Testis (tissue), 3 donors: ENCODE measurements around the gene C15orf62. TPM values are rescaled to one million over a fixed set of nuclear protein-coding genes. Genes with fewer than 3 reads are reported as not detected.

Source experiments
- DNase-seq: peaks from one replicate; pipeline ENCODE4 v3.0.0-alpha.2; 2019
- H3K27ac ChIP-seq, 2 donors: fragments of 200-600 bp; sonication (generic); one replicate each; pipeline ENCODE4 v1.5.1; 2019
- H3K27me3 ChIP-seq: fragments of 200-600 bp; sonication (generic); one replicate; pipeline ENCODE4 v1.5.1; 2019
- H3K36me3 ChIP-seq: fragments of 200-600 bp; sonication (generic); one replicate; pipeline ENCODE4 v1.5.1; 2017; ENCODE audit warnings: low read depth; ENCODE audit errors: missing control alignments
- H3K4me1 ChIP-seq: fragments of 200-600 bp; sonication (generic); one replicate; pipeline ENCODE4 v1.5.1; 2019
- H3K4me3 ChIP-seq, 2 donors: fragments of 200-600 bp; sonication (generic); one replicate each; pipeline ENCODE4 v1.5.1; 2017 to 2019
- H3K9me3 ChIP-seq: fragments of 200-600 bp; sonication (generic); one replicate; pipeline ENCODE4 v1.5.1; 2017
- CTCF ChIP-seq, 3 experiments: fragments of 450-650 bp in 2 of 3; fragments of 200-600 bp in 1 of 3; sonication (generic) in 1 of 3; IDR thresholded peaks; one replicate each; pipeline ENCODE4 v1.5.1; 2016 to 2019; ENCODE audit warnings: antibody characterized with exemption in 3 of 3, mild to moderate bottlenecking in 2 of 3, moderate library complexity in 1 of 3
- POLR2A ChIP-seq: fragments of 450-650 bp; IDR thresholded peaks from one replicate; pipeline ENCODE4 v1.6.1; 2017; ENCODE audit warnings: antibody characterized with exemption, mild to moderate bottlenecking, moderate library complexity
- WGBS, 2 donors: methylation state at CpG; one replicate each; pipeline ENCODE4 v1.1.5; 2018; 5-methylcytosine and 5-hydroxymethylcytosine counted together
- intact Hi-C: fragments of 100-400 bp; cut with DNase I; formaldehyde crosslinking; loops from one replicate; pipeline ENCODE4 v1.15.1; 2023; ENCODE audit warnings: low total_unique reads
- polyA plus RNA-seq: library from polyadenylated mRNA; stranded (reverse); fragments of 350-450 nt; fragmentation: Illumina TruSeq; extraction: RNeasy Lipid Tissue Mini Kit (QIAGEN cat#74804); gene quantifications from one replicate; pipeline ENCODE4 v1.2.3, GENCODE V29; 2014; ENCODE audit warnings: low read depth, low replicate concordance; ENCODE audit not compliant: insufficient read depth
- total RNA-seq, 2 donors: library from RNA; depleted of rRNA; stranded (reverse); fragments of >200 nt; gene quantifications; one replicate each; pipeline ENCODE4 v1.2.3, GENCODE V29; 2016

C15orf62 gene
- total and polyA plus RNA-seq, 3 donors from 2014 or later, result 0.24 TPM; not detected in 2

DNA sequence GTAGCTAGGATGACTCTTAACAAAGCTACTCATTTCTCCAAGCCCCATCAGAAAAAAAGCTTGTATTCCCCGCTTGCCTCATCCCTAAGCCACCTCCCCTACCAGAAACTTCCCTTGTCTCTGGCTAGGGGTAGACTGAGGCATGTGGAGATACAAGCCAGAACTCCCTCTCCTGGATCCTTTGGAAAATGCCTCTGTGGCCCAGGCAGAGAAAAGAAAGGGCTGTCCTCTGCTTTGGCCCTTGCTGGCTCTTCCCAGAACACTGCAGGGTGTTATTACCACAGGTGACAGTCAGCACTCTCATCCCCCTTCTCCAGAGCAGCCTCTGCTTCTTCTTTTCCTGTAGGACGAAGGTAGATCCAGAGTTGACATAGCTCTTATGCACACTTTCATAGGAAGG, 29.9 kb upstream of the C15orf62 start:
- intact Hi-C loops, result no loop called here
- Histone ChIP-seq H3K27ac (no peak overlapping the region), H3K9me3 (no peaks in the 10 kb centered on the region), H3K36me3 (no peaks in the 10 kb centered on the region), H3K27me3 (no peaks in the 10 kb centered on the region), H3K4me1 (no peaks in the 10 kb centered on the region), H3K4me3 (no peak overlapping the region)
- WGBS, 2 donors, result 84 to 97% methylated on average over 2 of the region's 2 CpGs
- TF ChIP-seq CTCF (IDR thresholded peaks at IDR 0.05) (no peak), POLR2A (no peak)
- no peak for DNase-seq

- TF ChIP-seq CTCF (IDR thresholded peaks at IDR 0.05) (no peak), POLR2A (no peak)
- Histone ChIP-seq H3K36me3 (no peaks in the 10 kb centered on the region), H3K4me1 (no peaks in the 10 kb centered on the region), H3K27ac (no peak overlapping the region), H3K9me3 (no peaks in the 10 kb centered on the region), H3K27me3 (no peaks in the 10 kb centered on the region), H3K4me3 (no peak overlapping the region)
- intact Hi-C loops, result no loop called here
- no peak for DNase-seq
- WGBS, 2 donors, result 61 to 71% methylated on average over 2 of the region's 2 CpGs
Measured at GRCh38 chr15:40743485-40743901, 26.3 kb upstream of the C15orf62 start.

- TF ChIP-seq CTCF (IDR thresholded peaks at IDR 0.05), result no peak
- TF ChIP-seq POLR2A, result no peak
- Histone ChIP-seq H3K36me3 (no peaks in the 10 kb centered on the region), H3K27me3 (no peaks in the 10 kb centered on the region), H3K4me3 (no peak overlapping the region), H3K27ac (no peak overlapping the region), H3K9me3 (no peaks in the 10 kb centered on the region), H3K4me1 (no peaks in the 10 kb centered on the region)
- 79 to 85% methylated on average over 12 of the region's 12 CpGs for WGBS, 2 donors
- intact Hi-C loops, result no loop called here
- no peak for DNase-seq
Measured at GRCh38 chr15:40743921-40744814, 25.6 kb upstream of the C15orf62 start.

DNA sequence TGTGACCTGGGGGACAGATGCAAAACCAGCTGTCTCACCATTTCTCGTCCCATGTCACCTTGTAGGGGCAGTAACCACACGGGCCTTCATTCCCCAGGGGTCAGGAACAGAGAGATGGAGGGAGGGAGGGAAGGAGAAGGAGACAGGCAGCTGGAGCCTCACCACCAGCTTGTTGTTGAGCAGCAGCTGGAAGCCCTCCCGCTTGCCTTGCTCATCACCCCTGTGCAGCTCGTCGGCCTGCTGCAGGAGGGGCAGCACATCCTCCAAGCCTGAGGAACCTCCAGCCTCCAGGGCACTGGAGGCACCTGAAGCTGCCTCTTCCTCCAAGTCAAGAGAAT, 25.0 kb upstream of the C15orf62 start:
- no peak for TF ChIP-seq POLR2A
- no peak for TF ChIP-seq CTCF (IDR thresholded peaks at IDR 0.05)
- WGBS, 2 donors, result 78 to 85% methylated on average over 2 to 5 of the region's 5 CpGs
- Histone ChIP-seq H3K36me3 (no peaks in the 10 kb centered on the region), H3K4me3 (no peak overlapping the region), H3K27me3 (no peaks in the 10 kb centered on the region), H3K4me1 (no peaks in the 10 kb centered on the region), H3K9me3 (no peaks in the 10 kb centered on the region), H3K27ac (no peak overlapping the region)
- intact Hi-C loops, result no loop called here
- DNase-seq, result no peak
